Fibroblast of mammary gland (primary cell): ENCODE data around the gene BTRC.

Source experiments
- DNase-seq: peaks from one replicate; pipeline ENCODE4 v3.0.0-alpha.2; 2010; ENCODE audit warnings: low read depth
- H3K4me3 ChIP-seq: 2 replicates; pipeline ENCODE4 v1.5.1; 2011; ENCODE audit warnings: low read depth, mild to moderate bottlenecking, low read length, moderate library complexity; ENCODE audit not compliant: control insufficient read depth
- TF ChIP-seq, protein P1 (sequence below): conservative IDR thresholded peaks from 2 replicates; pipeline ENCODE4 v1.5.1; 2011; ENCODE audit warnings: low read depth, low read length, inconsistent platforms; ENCODE audit not compliant: control insufficient read depth, insufficient read depth

The BTRC gene

DNA sequence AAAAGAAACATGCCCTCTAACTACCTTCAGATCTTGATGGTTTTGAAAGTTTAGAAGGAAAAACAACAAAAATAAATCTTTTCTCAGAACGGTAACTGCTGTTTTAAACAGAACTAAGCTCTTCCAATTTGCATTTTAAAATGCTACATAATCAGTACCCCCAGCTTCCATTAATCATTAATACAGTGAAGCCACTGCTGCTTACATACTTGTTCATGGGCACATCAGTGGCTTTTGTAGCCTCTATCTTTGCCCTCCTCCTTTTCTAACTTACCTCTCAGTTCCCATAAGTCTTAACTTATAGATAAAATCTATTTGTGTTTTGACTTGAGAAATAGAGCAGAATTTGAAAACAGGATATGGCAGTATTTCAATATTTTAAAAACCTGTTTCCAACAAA lies 125.0 kb downstream of the BTRC start:
- TF ChIP-seq, protein P1, sequence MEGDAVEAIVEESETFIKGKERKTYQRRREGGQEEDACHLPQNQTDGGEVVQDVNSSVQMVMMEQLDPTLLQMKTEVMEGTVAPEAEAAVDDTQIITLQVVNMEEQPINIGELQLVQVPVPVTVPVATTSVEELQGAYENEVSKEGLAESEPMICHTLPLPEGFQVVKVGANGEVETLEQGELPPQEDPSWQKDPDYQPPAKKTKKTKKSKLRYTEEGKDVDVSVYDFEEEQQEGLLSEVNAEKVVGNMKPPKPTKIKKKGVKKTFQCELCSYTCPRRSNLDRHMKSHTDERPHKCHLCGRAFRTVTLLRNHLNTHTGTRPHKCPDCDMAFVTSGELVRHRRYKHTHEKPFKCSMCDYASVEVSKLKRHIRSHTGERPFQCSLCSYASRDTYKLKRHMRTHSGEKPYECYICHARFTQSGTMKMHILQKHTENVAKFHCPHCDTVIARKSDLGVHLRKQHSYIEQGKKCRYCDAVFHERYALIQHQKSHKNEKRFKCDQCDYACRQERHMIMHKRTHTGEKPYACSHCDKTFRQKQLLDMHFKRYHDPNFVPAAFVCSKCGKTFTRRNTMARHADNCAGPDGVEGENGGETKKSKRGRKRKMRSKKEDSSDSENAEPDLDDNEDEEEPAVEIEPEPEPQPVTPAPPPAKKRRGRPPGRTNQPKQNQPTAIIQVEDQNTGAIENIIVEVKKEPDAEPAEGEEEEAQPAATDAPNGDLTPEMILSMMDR: no peak
- no peak for DNase-seq
- H3K4me3 ChIP-seq: no peak overlapping the region

DNA sequence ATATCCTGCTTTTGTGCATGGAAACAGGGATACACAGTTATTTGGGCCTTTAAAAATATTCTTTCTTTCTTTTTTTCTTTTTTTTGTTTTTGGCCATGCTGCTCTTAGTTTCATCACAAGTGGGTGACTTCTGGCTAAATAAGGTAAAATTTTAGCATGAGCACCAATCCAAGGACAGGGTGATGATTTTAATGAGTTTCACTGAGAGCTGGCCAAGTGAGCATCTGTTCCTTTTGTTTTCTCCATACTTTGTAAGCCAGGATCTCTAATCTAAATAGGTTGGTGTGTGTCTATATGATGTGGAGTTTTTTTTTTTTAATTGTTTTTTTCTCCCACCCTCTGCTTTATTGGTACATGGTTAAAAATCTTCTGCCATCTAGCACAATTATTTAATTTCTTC lies 127.3 kb downstream of the BTRC start:
- no peak for DNase-seq
- TF ChIP-seq, protein P1: no peak
- no peak overlapping the region for H3K4me3 ChIP-seq

DNA sequence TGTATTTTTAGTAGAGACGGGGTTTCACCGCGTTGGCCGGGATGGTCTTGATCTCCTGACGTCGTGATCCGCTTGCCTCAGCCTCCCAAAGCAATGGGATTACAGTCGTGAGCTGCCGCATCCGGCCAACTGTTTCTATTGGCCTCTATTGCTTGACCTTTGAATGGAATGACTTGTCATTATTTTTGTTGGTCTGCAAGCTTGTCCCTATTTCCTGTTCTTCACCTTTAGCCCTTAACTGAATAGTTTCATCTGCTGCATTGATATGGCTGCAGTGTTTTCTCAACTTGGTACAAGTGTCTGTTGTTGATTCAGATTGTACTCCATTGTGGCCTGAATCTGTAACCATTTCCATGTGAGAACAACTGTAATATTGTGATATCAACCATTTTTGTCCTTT lies 128.6 kb downstream of the BTRC start:
- TF ChIP-seq, protein P1: no peak
- DNase-seq: no peak
- no peak overlapping the region for H3K4me3 ChIP-seq

DNA sequence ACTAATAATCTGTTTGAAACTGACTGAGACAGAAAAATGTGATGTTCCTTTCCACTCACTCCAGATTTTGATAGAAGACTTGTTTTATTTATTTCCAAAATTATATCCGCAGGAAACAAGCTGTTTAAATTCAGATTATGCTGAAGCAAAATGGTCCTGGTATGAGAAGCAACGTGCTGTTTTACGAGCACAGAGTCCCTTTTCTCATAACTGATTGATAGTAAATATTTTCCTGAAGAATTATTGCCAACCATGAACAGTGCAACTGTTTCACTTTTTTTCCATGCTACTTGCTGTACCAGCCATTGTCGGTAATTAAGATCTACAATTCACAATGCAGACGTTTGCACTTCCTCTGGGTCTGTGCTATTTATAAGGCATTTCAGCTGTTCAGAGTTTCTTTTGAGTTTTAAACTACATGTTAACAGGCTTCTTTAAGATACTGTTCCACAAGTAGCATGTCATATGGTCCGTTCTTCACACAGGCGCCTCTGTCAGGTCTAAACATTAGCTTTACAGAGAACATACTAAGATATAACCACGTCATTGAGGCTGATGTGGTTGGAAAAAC lies 130.3 kb downstream of the BTRC start:
- TF ChIP-seq, protein P1: no peak
- DNase-seq: no peak
- no peak overlapping the region for H3K4me3 ChIP-seq

DNA sequence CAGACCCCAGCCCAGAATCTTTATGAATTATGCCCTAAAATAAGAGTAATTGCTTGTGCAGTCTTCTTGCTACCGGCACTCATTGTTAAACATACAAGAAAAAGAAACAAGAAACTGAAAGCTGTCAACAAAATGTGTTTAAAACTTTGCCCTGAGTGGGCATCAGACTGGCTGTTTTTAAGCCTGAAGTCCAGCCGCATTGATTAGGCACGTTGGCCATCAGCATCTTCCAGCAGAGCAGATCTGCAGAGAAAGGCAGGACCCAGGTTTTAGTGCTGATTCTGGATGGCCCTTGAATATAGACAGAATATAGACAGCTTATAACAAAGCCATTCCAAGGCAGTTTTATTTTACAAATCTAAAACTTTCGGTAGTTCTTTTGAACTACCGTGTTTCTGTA lies 131.2 kb downstream of the BTRC start:
- no peak for DNase-seq
- H3K4me3 ChIP-seq: no peak overlapping the region
- TF ChIP-seq, protein P1: no peak

DNA sequence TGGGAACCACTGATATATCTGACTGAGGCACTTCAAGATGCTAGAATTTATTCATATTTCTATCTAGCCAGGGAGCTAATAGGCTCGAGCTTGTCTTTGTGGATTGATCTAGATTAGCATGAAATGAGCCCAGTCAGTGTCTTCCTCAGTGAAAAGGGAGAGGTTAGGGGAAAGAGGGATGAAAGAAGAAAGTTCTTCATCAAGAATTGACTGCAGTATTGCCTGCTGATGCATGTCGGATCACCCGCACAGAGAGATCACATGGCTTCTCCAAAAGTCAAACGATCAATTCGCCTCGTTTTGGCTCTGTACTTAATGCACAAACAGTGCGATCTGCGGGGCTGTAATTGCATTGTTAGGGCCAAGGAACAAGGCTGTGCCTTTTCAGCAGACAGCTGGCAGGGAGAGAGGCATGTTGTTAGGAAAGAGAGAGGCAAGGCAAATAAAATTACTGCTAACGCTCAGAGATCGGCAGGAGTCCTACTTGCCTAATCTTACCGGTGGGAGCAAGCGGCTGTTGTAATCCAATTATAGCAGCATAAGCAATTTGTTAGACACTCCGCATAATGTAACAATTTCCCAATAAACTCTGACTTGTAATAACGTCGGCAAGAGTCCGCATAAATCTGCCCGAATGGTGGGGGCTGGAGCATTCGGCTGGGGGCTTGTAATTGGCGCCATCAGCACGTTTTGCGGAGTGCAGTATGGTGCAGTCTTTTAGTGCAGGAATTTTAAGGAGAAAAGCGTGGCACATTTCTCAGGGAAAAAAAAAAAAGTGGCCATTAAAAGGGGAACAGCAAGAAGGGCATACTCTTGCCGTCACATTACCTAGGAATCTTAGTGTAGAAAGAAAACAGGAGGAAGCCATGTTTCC lies 132.0 kb downstream of the BTRC start:
- DNase-seq: no peak
- TF ChIP-seq, protein P1: no peak
- H3K4me3 ChIP-seq: no peak overlapping the region

DNA sequence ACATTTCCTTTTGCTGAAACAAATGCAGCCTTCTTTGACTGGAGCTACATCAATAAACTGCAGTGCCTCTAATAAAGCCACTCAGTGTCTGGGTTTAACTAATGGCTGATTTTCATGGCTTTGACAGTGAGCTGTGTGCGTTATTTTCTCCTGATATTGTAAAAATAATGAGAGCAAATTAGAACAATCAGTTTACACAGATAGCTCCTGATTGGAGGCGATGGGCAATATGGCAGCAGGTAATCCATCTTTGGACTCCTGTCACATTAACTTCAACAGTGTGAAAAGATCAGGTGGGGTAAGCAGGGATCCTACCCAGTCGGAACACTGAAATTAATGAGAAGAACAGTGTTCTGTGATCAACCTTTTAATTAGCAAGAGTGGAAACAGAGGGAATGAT lies 133.4 kb downstream of the BTRC start:
- no peak overlapping the region for H3K4me3 ChIP-seq
- no peak for DNase-seq
- TF ChIP-seq, protein P1: no peak
